HEK293T (cell line): ENCODE measurements around the gene EDN3.

Experiments
- ARNT ChIP-seq: fragments of 450-650 bp; IDR thresholded peaks from 2 replicates; pipeline ENCODE4 v1.6.1; 2017; ENCODE audit warnings: mild to moderate bottlenecking
- BHLHE40 ChIP-seq: fragments of 450-650 bp; IDR thresholded peaks from 2 replicates; pipeline ENCODE4 v1.6.1; 2016; ENCODE audit warnings: mild to moderate bottlenecking, moderate library complexity, borderline replicate concordance
- FOXK2 ChIP-seq: fragments of 450-650 bp; IDR thresholded peaks from 2 replicates; pipeline ENCODE4 v1.6.1; 2016; ENCODE audit warnings: mild to moderate bottlenecking
- FOXM1 ChIP-seq: fragments of 450-650 bp; IDR thresholded peaks from 2 replicates; pipeline ENCODE4 v1.6.1; 2017; ENCODE audit warnings: mild to moderate bottlenecking, borderline replicate concordance
- L3MBTL2 ChIP-seq: fragments of 450-650 bp; conservative IDR thresholded peaks from 2 replicates; pipeline ENCODE4 v1.6.1; 2016; ENCODE audit warnings: mild to moderate bottlenecking
- SP1 ChIP-seq: fragments of 450-650 bp; IDR thresholded peaks from 2 replicates; pipeline ENCODE4 v1.6.1; 2017
- SUZ12 ChIP-seq: fragments of 450-650 bp; IDR thresholded peaks from 2 replicates; pipeline ENCODE4 v1.6.1; 2016; ENCODE audit warnings: mild to moderate bottlenecking

DNA sequence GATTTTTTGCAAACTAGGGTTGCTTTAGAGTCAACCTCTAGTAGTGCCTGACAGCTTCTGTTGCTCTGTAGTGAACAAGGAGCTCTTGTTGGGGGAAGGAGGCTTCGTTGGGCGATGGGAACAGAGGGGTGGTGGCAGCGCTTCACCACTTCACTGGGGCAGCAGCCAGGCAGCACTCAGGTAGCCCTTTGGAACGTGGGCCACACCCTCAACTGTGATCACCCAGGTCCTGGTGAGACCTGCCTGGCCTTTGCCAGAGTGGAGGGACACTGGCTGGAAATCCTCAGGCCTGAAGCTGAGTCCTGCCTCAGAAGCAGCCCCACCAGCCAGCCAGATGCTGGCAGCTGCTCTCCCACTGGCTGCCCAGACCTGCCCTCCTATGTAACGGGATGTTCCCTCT lies 10.4 kb upstream of the EDN3 start:
- TF ChIP-seq SP1: no peak
- no peak for TF ChIP-seq FOXK2
- no peak for TF ChIP-seq ARNT
- no peak for TF ChIP-seq BHLHE40
- TF ChIP-seq SUZ12: no peak
- TF ChIP-seq FOXM1: no peak
- TF ChIP-seq L3MBTL2: no peak
